Measurements from ENCODE around the gene MARCHF10. TPM values are rescaled to one million over a fixed set of nuclear protein-coding genes. Genes with fewer than 3 reads are reported as not detected.

MARCHF10 gene
- total RNA-seq, 1 experiment from 2014 or later, result not detected

DNA sequence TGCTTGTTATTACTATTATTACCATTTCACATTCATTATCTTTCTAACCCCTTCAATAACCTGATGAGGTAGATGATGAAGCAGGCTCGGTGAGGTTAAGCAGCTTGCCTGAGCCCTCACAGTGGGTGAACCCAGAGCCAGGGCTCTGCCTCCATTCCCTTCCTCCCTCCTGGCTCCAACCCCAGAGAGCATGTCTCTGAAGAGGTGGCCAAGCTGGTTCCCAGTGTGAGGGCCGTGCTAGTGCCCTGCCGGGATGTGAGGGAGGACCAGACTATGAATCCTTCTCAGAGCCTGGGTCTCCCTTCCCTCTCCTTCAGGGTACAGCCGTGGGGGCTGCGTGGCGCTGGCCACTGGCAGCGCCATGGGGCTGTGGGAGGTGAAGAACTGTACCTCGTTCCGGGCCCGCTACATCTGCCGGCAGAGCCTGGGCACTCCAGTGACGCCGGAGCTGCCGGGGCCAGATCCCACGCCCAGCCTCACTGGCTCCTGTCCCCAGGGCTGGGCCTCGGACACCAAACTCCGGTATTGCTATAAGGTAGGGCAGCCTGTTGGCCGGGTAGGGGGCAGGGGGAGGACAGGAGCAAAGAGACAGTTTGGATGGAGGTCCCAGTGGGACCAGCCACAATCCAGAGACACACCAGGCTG lies 131.0 kb downstream of the MARCHF10 start:
- Histone ChIP-seq H3K9me3 (ENCODE audit: low read length) (no peaks in the 10 kb centered on the region), H3F3A (ENCODE audit: low read length, unreplicated experiment) (no peaks in the 10 kb centered on the region), H3K4me2 (ENCODE audit: low read length) (no peak overlapping the region), H3K36me3 (ENCODE audit: low read depth, low read length) (no peaks in the 10 kb centered on the region), H2AFZ (ENCODE audit: low read length) (no peak overlapping the region), H3K79me2 (ENCODE audit: low read length) (no peaks in the 10 kb centered on the region), H3K9ac (ENCODE audit: low read length) (no peak overlapping the region), H3K4me1 (ENCODE audit: insufficient read depth, low read length) (peaks cover 1% of the 10 kb centered on the region), H3K27ac (ENCODE audit: low read length) (no peak overlapping the region), H3K27me3 (ENCODE audit: low read length) (no peaks in the 10 kb centered on the region), H3K9me2 (replicated peaks; ENCODE audit: low read length) (no peaks in the 10 kb centered on the region), H4K20me1 (ENCODE audit: low read length) (no peaks in the 10 kb centered on the region), H3K4me3 (ENCODE audit: low read length) (no peak overlapping the region)
- DNase-seq (no peak), ATAC-seq (no peak)
- no TSS peak for BruUV-seq (replicated peaks)
- ChIA-PET CTCF (no interaction called here), POLR2A (ENCODE audit: unreplicated experiment) (no interaction called here)
- intact Hi-C loops (cut with micrococcal nuclease), result loop anchor here (10.0 kb wide), 1 partner anchor 408 kb away; no protein-coding TSS in a partner anchor
- TF ChIP-seq EZH2phosphoT487 (IDR thresholded peaks at IDR 0.05; ENCODE audit: borderline replicate concordance, low read length), result no peak
- no peak for TF ChIP-seq EZH2 (IDR thresholded peaks at IDR 0.05; ENCODE audit: low read length, unreplicated experiment)
- TF ChIP-seq, protein P1, sequence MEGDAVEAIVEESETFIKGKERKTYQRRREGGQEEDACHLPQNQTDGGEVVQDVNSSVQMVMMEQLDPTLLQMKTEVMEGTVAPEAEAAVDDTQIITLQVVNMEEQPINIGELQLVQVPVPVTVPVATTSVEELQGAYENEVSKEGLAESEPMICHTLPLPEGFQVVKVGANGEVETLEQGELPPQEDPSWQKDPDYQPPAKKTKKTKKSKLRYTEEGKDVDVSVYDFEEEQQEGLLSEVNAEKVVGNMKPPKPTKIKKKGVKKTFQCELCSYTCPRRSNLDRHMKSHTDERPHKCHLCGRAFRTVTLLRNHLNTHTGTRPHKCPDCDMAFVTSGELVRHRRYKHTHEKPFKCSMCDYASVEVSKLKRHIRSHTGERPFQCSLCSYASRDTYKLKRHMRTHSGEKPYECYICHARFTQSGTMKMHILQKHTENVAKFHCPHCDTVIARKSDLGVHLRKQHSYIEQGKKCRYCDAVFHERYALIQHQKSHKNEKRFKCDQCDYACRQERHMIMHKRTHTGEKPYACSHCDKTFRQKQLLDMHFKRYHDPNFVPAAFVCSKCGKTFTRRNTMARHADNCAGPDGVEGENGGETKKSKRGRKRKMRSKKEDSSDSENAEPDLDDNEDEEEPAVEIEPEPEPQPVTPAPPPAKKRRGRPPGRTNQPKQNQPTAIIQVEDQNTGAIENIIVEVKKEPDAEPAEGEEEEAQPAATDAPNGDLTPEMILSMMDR (conservative IDR thresholded peaks at IDR 0.05; ENCODE audit: low read depth, low read length), result no peak

DNA sequence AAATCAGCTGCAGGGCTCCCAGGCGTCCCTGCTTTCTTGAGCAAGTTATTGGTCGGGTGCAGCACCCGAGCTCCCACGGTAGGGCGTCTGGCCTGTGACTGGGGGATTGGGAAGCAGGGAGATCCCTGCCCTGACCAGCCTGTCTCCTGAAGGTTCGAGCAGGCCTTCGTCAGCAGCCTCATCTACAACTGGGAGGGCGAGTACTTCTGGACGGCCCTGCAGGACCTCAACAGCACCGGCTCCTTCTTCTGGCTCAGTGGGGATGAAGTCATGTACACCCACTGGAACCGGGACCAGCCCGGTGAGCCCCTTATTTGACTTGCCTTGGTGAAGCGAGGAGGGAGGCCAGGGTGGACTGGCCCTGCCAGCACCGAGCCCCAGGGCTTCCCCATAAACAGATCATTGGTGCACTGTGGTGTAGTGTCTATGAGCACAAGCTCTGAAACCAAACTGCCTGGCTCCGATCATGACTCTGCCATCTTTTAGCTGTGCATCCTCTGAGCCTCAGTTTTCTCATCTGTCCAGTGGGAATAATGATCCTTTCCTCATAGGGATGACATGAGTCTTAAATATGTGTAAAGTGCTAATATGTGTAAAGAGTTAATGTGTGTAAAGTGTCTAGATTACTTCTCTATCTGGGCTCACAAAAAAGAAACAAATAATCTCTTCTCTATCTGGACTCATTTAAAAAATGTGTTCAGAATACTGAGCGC lies 131.7 kb downstream of the MARCHF10 start:
- Histone ChIP-seq H3K27me3 (ENCODE audit: low read length) (no peaks in the 10 kb centered on the region), H3K9me2 (replicated peaks; ENCODE audit: low read length) (no peaks in the 10 kb centered on the region), H3K9ac (ENCODE audit: low read length) (no peak overlapping the region), H3K9me3 (ENCODE audit: low read length) (no peaks in the 10 kb centered on the region), H3K27ac (ENCODE audit: low read length) (no peak overlapping the region), H2AFZ (ENCODE audit: low read length) (no peak overlapping the region), H3K4me1 (ENCODE audit: insufficient read depth, low read length) (peaks cover 6% of the 10 kb centered on the region), H3K4me3 (ENCODE audit: low read length) (no peak overlapping the region), H3K36me3 (ENCODE audit: low read depth, low read length) (no peaks in the 10 kb centered on the region), H3F3A (ENCODE audit: low read length, unreplicated experiment) (no peaks in the 10 kb centered on the region), H3K79me2 (ENCODE audit: low read length) (no peaks in the 10 kb centered on the region), H4K20me1 (ENCODE audit: low read length) (no peaks in the 10 kb centered on the region), H3K4me2 (ENCODE audit: low read length) (no peak overlapping the region)
- no peak for ATAC-seq
- BruUV-seq (replicated peaks), result no TSS peak
- intact Hi-C loops (cut with micrococcal nuclease), result loop anchor here (10.0 kb wide), 1 partner anchor 408 kb away; no protein-coding TSS in a partner anchor
- TF ChIP-seq, protein P1 (conservative IDR thresholded peaks at IDR 0.05; ENCODE audit: low read depth, low read length), result no peak
- ChIA-PET CTCF (no interaction called here), POLR2A (ENCODE audit: unreplicated experiment) (no interaction called here)
- DNase-seq, result no peak

DNA sequence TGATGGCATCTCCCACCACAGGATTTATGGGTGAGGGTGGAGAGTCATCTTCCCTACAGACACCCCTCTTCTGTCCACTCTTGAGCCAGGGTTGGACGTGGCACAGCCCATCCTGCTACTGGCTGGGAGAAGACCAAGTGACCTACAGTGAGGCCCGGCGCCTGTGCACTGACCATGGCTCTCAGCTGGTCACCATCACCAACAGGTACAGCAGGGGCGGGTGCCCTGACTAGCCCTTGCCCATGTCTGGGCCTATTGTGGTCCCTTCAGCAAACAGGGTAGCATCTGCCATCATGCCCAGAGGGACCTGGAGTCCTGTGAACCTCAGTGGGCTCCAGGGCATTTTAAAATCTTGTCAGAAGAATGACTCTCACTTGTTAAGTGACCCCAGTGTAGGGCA lies 132.4 kb downstream of the MARCHF10 start:
- Histone ChIP-seq H3K9ac (ENCODE audit: low read length) (no peak overlapping the region), H3K9me2 (replicated peaks; ENCODE audit: low read length) (no peaks in the 10 kb centered on the region), H3K36me3 (ENCODE audit: low read depth, low read length) (no peaks in the 10 kb centered on the region), H3K79me2 (ENCODE audit: low read length) (no peaks in the 10 kb centered on the region), H3F3A (ENCODE audit: low read length, unreplicated experiment) (no peaks in the 10 kb centered on the region), H3K4me1 (ENCODE audit: insufficient read depth, low read length) (peaks cover 6% of the 10 kb centered on the region), H3K4me3 (ENCODE audit: low read length) (no peak overlapping the region), H2AFZ (ENCODE audit: low read length) (no peak overlapping the region), H3K9me3 (ENCODE audit: low read length) (no peaks in the 10 kb centered on the region), H3K4me2 (ENCODE audit: low read length) (no peak overlapping the region), H3K27me3 (ENCODE audit: low read length) (no peaks in the 10 kb centered on the region), H3K27ac (ENCODE audit: low read length) (no peak overlapping the region), H4K20me1 (ENCODE audit: low read length) (no peaks in the 10 kb centered on the region)
- no TSS peak for BruUV-seq (replicated peaks)
- TF ChIP-seq, protein P1 (conservative IDR thresholded peaks at IDR 0.05; ENCODE audit: low read depth, low read length), result no peak
- TF ChIP-seq EZH2 (IDR thresholded peaks at IDR 0.05; ENCODE audit: low read length, unreplicated experiment), result no peak
- no peak for TF ChIP-seq EZH2phosphoT487 (IDR thresholded peaks at IDR 0.05; ENCODE audit: borderline replicate concordance, low read length)
- CTCF ChIA-PET, result no interaction called here
- POLR2A ChIA-PET (ENCODE audit: unreplicated experiment), result no interaction called here
- ATAC-seq, result no peak
- intact Hi-C loops (cut with micrococcal nuclease), result loop anchor here (10.0 kb wide), 1 partner anchor 409 kb away; no protein-coding TSS in a partner anchor
- DNase-seq, result no peak

All from PC-3 (cell line).